Stimulated activated CD4-positive, alpha-beta T cell treated with anti-CD3 and anti-CD28 coated beads, Interleukin-1b, Interleukin-23, amount 100 ng/mL, for 1 hour (primary cell): ENCODE data around the gene RNASE11.
A peak's percentile ranks its signal among the peaks of the same experiment; 100 is the strongest.
"Not testable (repeated sequence)": the region's sequence is repeated elsewhere in the genome, so short reads cannot be mapped to it uniquely, and the experiment has no call there.

Experiments
- DNase-seq, 2 donors: peaks; one replicate each; pipeline ENCODE4 v3.0.0-alpha.2; 2020; ENCODE audit warnings: low read depth in 2 of 2

The RNASE11 gene

GRCh38 chr14:20587489-20588154, at the start of gene RNASE11:
TSS of gene RNASE11 (minus strand) at chr14:20588001.
- no peak for DNase-seq

GRCh38 chr14:20632831-20633691, 45.3 kb upstream of the RNASE11 start:
- peak in 1 of 2 donors; percentile 44 for DNase-seq

DNA sequence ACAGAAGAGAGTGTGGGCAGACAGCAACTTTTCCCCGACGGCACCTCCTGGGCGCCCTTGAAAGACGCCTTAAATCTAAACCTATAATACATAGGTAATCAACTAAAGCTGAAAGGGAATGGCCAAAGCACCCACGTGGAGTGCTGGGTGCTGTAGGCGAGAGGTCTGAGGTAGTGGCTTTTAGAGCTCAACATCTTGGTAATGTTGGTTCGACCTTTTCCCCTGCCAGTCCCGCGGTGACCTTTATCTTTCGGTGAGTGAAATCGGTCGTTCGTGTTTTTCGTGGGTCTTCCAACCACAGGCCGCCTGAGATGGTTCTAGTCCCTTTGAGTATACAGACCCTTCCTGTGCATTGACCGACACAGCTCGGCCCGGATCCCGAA, 44.6 kb upstream of the RNASE11 start:
- DNase-seq: no peak

GRCh38 chr14:20631880-20632389, 44.1 kb upstream of the RNASE11 start:
- DNase-seq: no peak

GRCh38 chr14:20631023-20631879, 43.5 kb upstream of the RNASE11 start:
- no peak for DNase-seq

GRCh38 chr14:20630340-20631022, 42.7 kb upstream of the RNASE11 start:
- DNase-seq: no peak

GRCh38 chr14:20628063-20628854, 40.5 kb upstream of the RNASE11 start:
- DNase-seq: no peak

GRCh38 chr14:20627346-20628027, 39.7 kb upstream of the RNASE11 start:
- DNase-seq: no peak

DNA sequence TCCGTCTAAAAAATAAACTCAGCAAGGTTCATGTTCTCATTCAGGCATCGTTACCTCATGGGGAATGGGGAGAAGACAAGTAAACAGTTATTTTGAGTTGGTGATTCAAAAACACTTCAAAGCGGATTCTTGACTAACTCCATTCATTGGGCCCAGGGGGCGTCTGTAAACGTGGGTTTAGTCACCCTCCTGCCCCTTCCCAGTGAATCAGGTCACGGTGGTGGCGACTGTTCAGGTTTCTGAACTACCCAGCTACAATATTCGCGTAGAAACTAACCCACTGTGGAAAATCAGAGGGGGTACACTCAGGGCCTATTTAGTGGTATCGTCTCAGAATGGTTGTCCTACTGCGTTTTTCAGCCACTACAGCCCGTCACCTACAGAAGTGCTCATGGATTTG, 38.5 kb upstream of the RNASE11 start:
- no peak for DNase-seq

GRCh38 chr14:20624495-20625070, 36.8 kb upstream of the RNASE11 start:
- no peak for DNase-seq

GRCh38 chr14:20623798-20624197, 36.0 kb upstream of the RNASE11 start:
- no peak for DNase-seq

DNA sequence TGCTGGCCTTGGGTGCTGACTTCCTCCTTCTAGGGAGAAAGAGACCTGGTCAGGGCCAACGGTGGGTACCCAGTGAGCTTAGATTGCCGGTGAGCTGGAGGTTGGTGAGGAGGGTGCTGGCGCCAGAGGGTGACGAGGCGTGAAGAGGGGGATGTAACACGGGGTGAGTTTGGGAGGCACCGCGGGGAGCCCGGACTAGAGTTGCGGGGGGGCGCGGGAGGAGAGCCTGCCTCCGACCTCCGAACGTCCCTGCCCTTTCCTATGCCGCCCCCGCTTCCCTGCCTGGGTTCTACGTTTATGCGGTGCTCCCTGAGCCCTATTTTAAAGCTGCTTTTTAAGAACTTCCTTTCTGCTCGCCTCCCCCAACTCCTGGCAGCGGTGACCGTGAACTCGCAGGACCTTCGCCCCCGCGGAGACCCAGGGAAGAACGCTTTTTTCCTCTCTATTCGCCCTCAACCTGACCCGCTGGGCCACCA, 35.1 kb upstream of the RNASE11 start:
- no peak for DNase-seq

GRCh38 chr14:20620798-20621478, 33.1 kb upstream of the RNASE11 start:
- no peak for DNase-seq

- DNase-seq: not testable (repeated sequence)
These were observed 31.9 kb upstream of the RNASE11 start for GRCh38 chr14:20619688-20620087.

DNA sequence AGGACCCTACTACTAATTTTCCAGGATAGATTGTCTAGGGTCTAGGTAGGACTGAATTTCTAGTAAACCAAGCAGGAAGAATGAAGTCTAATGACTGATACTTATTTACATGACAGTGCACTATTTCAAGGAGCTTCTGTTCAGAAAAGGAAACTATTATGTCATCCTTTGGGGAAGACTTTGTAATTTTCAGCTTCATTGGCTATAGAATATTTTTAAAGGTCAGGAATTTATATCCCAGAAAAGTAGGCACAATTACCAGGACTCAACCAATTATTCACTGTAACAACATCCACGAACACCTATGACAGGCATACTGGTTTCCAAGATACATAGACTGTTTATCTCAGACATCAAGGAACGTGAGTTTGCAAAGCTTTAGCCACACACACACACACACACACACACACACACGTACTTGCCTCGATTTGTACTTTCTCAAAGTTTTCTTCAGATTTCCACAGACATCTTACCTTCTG, 30.5 kb upstream of the RNASE11 start:
- no peak for DNase-seq

GRCh38 chr14:20617138-20618003, 29.6 kb upstream of the RNASE11 start:
- no peak for DNase-seq

DNA sequence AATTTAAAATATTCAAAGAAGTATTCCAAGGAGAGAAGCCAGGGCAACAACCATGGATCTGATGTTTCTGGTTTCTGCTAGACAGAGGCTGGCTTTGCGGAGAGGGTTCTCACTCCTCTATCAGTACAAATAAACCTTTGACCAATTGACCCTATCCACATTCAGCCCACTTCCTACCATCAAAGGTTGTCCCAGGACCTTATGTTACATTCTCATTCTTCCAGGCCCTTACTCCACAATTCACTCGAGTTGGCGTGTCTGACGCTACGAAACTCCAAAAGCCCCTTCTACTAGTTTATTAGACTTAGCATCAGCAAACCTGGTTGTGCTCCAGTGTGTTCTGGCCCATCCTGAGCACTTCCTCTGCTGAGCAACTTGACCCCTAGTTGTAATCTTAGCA, 28.2 kb upstream of the RNASE11 start:
- no peak for DNase-seq
